OCI-LY1 (cell line): ENCODE results near the gene MCC.

Experiments
- CTCF ChIP-seq: fragments of 200-600 bp; sonication (generic), shearing (Covaris generic); IDR thresholded peaks from 2 replicates; pipeline ENCODE4 v1.5.1; 2017; ENCODE audit warnings: mild to moderate bottlenecking, antibody characterized with exemption, low read length, moderate library complexity, mixed read lengths
- EZH2 ChIP-seq: fragments of 200-600 bp; sonication (generic), shearing (Covaris generic); IDR thresholded peaks from 2 replicates; pipeline ENCODE4 v1.8.0; 2017; ENCODE audit warnings: borderline replicate concordance, mixed run types, mild to moderate bottlenecking, antibody characterized with exemption, low read length, moderate library complexity, mixed read lengths

- TF ChIP-seq CTCF = no peak
- no peak for TF ChIP-seq EZH2
These were observed 512.4 kb downstream of the MCC start for GRCh38 chr5:112975721-112976431.
